GM23338 (cell line): ENCODE measurements around the gene GAPT. TPM values are rescaled to one million over a fixed set of nuclear protein-coding genes. Genes with fewer than 3 reads are reported as not detected.
A peak's percentile ranks its signal among the peaks of the same experiment; 100 is the strongest.

Experiments used
- ATAC-seq: fragments of 200-7000 bp; cut with Tn5 transposase; 3 replicates; pipeline ENCODE4 v1.9.1; 2020
- DNase-seq: peaks from one replicate; pipeline ENCODE4 v3.0.0-alpha.2; 2015; ENCODE audit warnings: low spot score
- H2AFZ ChIP-seq: fragments of 200-600 bp; sonication (generic); 2 replicates; pipeline ENCODE4 v1.8.0; 2016; ENCODE audit warnings: antibody characterized with exemption, mild to moderate bottlenecking, moderate library complexity
- H3F3A ChIP-seq: fragments of 200-600 bp; sonication (generic); replicated peaks from 2 replicates; pipeline ENCODE4 v1.8.0; 2017; ENCODE audit warnings: antibody characterized with exemption, mixed run types, low read depth
- H3K27ac ChIP-seq: fragments of 200-600 bp; sonication (generic); 2 replicates; pipeline ENCODE4 v1.6.1; 2016; ENCODE audit warnings: low read depth
- H3K27me3 ChIP-seq: fragments of 200-600 bp; sonication (generic); 2 replicates; pipeline ENCODE4 v1.8.0; 2016; ENCODE audit warnings: mild to moderate bottlenecking, mixed run types, moderate library complexity; ENCODE audit not compliant: insufficient read depth
- H3K36me3 ChIP-seq: fragments of 200-600 bp; sonication (generic); 2 replicates; pipeline ENCODE4 v1.8.0; 2016; ENCODE audit warnings: mild to moderate bottlenecking; ENCODE audit not compliant: insufficient read depth
- H3K4me1 ChIP-seq: fragments of 200-600 bp; sonication (generic); 2 replicates; pipeline ENCODE4 v1.8.0; 2016; ENCODE audit warnings: mild to moderate bottlenecking, moderate library complexity; ENCODE audit not compliant: insufficient read depth
- H3K4me2 ChIP-seq: fragments of 200-600 bp; sonication (generic); 2 replicates; pipeline ENCODE4 v1.7.1; 2017; ENCODE audit warnings: mixed run types
- H3K4me3 ChIP-seq: fragments of 200-600 bp; sonication (generic); 2 replicates; pipeline ENCODE4 v1.6.1; 2016; ENCODE audit warnings: mixed run types
- H3K79me2 ChIP-seq: fragments of 200-600 bp; sonication (generic); replicated peaks from 2 replicates; pipeline ENCODE4 v1.8.0; 2017; ENCODE audit warnings: mild to moderate bottlenecking; ENCODE audit not compliant: insufficient read depth
- H3K9me2 ChIP-seq: fragments of 200-600 bp; sonication (generic); 2 replicates; pipeline ENCODE4 v1.8.0; 2017; ENCODE audit not compliant: insufficient read depth
- H4K20me1 ChIP-seq: fragments of 200-600 bp; sonication (generic); replicated peaks from 2 replicates; pipeline ENCODE4 v1.8.0; 2017; ENCODE audit warnings: mild to moderate bottlenecking; ENCODE audit not compliant: insufficient read depth
- H3K27ac Mint-ChIP-seq: 2 replicates; pipeline ENCODE4 v1.8.0; 2020; ENCODE audit warnings: inconsistent platforms, mild to moderate bottlenecking, moderate library complexity, mixed read lengths
- H3K27me3 Mint-ChIP-seq: 3 replicates; pipeline ENCODE4 v1.8.0; 2022; ENCODE audit warnings: low read depth, mild to moderate bottlenecking, moderate library complexity, mixed read lengths, inconsistent platforms; ENCODE audit not compliant: insufficient read depth, poor library complexity
- H3K36me3 Mint-ChIP-seq: 3 replicates; pipeline ENCODE4 v1.8.0; 2021; ENCODE audit warnings: low read depth, mild to moderate bottlenecking, inconsistent platforms, moderate library complexity, mixed read lengths
- H3K4me1 Mint-ChIP-seq: 3 replicates; pipeline ENCODE4 v1.8.0; 2020; ENCODE audit warnings: mild to moderate bottlenecking, inconsistent platforms, mixed read lengths
- H3K4me3 Mint-ChIP-seq: 3 replicates; pipeline ENCODE4 v1.8.0; 2021; ENCODE audit warnings: moderate library complexity, mild to moderate bottlenecking, inconsistent platforms, mixed read lengths
- H3K9me3 Mint-ChIP-seq: 3 replicates; pipeline ENCODE4 v1.8.0; 2020; ENCODE audit warnings: moderate library complexity, mild to moderate bottlenecking, inconsistent platforms, mixed read lengths
- CTCF ChIP-seq, 2 experiments: fragments of 200-600 bp in 1 of 2; sonication (generic) in 1 of 2; conservative IDR thresholded peaks; 2 replicates each; pipeline versions ENCODE4 v1.5.1 to v1.6.1; 2016 to 2017; ENCODE audit warnings: antibody characterized with exemption in 2 of 2, low read depth in 2 of 2, mild to moderate bottlenecking in 2 of 2, moderate library complexity in 1 of 2
- JUNB ChIP-seq: IDR thresholded peaks from one replicate; pipeline ENCODE4 v1.6.1; 2016; ENCODE audit warnings: antibody characterized with exemption; ENCODE audit not compliant: unreplicated experiment
- POLR2AphosphoS5 ChIP-seq: IDR thresholded peaks from 2 replicates; pipeline ENCODE4 v1.6.1; 2016; ENCODE audit warnings: antibody characterized with exemption, low read depth
- ZNF114 ChIP-seq: fragments of 250-450 bp; sonication (Bioruptor Pico); IDR thresholded peaks from 2 replicates; pipeline ENCODE4 v1.5.0; 2020; ENCODE audit warnings: mild to moderate bottlenecking, moderate library complexity
- ZNF331 ChIP-seq: fragments of 250-450 bp; sonication (Bioruptor Pico); IDR thresholded peaks from 2 replicates; pipeline ENCODE4 v1.5.0; 2020; ENCODE audit warnings: low read depth, mild to moderate bottlenecking, moderate library complexity
- ZNF462 ChIP-seq: fragments of 250-450 bp; sonication (Bioruptor Pico); IDR thresholded peaks from 2 replicates; pipeline ENCODE4 v1.5.0; 2020; ENCODE audit warnings: mild to moderate bottlenecking, moderate library complexity
- polyA plus RNA-seq: library from polyadenylated mRNA; unstranded; fragments of >200 nt; fragmentation: Nextera tagmentation; extraction: Ambion mirVana; gene quantifications from 2 replicates; pipeline ENCODE4 v1.2.1, GENCODE V29; 2016
- total RNA-seq: library from RNA; depleted of rRNA; stranded (reverse); fragments of >200 nt; shearing (Covaris generic); gene quantifications from 2 replicates; pipeline ENCODE4 v1.2.3, GENCODE V29; 2014

GAPT gene
- total and polyA plus RNA-seq, 2 experiments from 2014 or later: not detected

GRCh38 chr5:58462154-58462553 is 29.1 kb upstream of the GAPT start (continued):
- TF ChIP-seq ZNF462: no peak
- TF ChIP-seq JUNB: no peak
- TF ChIP-seq POLR2AphosphoS5: no peak
- TF ChIP-seq ZNF114 (CRISPR knock-in tag): no peak

- Histone ChIP-seq H2AFZ (no peak overlapping the region), H3F3A (no peaks in the 10 kb centered on the region), H3K4me1 (peaks cover 8% of the 10 kb centered on the region), H3K36me3 (peaks cover 3% of the 10 kb centered on the region; the same call in 1 of the 2 replicates), H3K4me2 (no peak overlapping the region), H3K9me2 (no peaks in the 10 kb centered on the region), H3K79me2 (peaks cover 9% of the 10 kb centered on the region; the same call in 1 of the 2 replicates), H3K27me3 (peaks cover 8% of the 10 kb centered on the region), H3K27ac (no peak overlapping the region), H3K4me3 (no peak overlapping the region), H4K20me1 (no peaks in the 10 kb centered on the region; the same call in 1 of the 2 replicates)
- TF ChIP-seq CTCF (conservative IDR thresholded peaks at IDR 0.05; ENCODE audit: low read depth in 2 of 2) (peak; percentile 64 to 76), ZNF331 (CRISPR knock-in tag) (no peak)
- Mint-ChIP-seq H3K36me3 (peaks cover 10% of the 10 kb centered on the region; the same call in 2 of the 3 replicates), H3K27me3 (peaks cover 19% of the 10 kb centered on the region), H3K27ac (no peak overlapping the region), H3K4me3 (no peak overlapping the region), H3K9me3 (peaks cover 6% of the 10 kb centered on the region; the same call in 1 of the 3 replicates), H3K4me1 (peaks cover 37% of the 10 kb centered on the region)
- ATAC-seq (no peak), DNase-seq (peak; percentile 60)
Measured at GRCh38 chr5:58462623-58463230, 28.5 kb upstream of the GAPT start.
